Endometrium (tissue), 2 donors: ENCODE results near the gene MED28.

Source experiments
- FAIRE-seq: peaks from 2 replicates; lab custom pipeline; 2012; peaks lifted over from hg19 to GRCh38; lab: Jason Lieb, UNC
- donor health status: control.
- donor health status: control.

The MED28 gene

GRCh38 chr4:17667253-17667652 lies 52.8 kb downstream of the MED28 start:
- FAIRE-seq, result no peak

GRCh38 chr4:17667653-17668201 lies 53.3 kb downstream of the MED28 start:
- FAIRE-seq, result no peak

GRCh38 chr4:17670423-17670822 lies 56.0 kb downstream of the MED28 start:
- FAIRE-seq, result no peak

- FAIRE-seq, result no peak
Measured at GRCh38 chr4:17680559-17681280, 66.3 kb downstream of the MED28 start.

- no peak for FAIRE-seq
Measured at GRCh38 chr4:17681281-17682221, 67.1 kb downstream of the MED28 start.

- no peak for FAIRE-seq
Measured at GRCh38 chr4:17682222-17682566, 67.8 kb downstream of the MED28 start.
